ENCODE data around the gene PSMB5. TPM values are rescaled to one million over a fixed set of nuclear protein-coding genes. Genes with fewer than 3 reads are reported as not detected.
A peak's percentile ranks its signal among the peaks of the same experiment; 100 is the strongest.

PSMB5 gene
- total RNA-seq, 4 donors from 2014 or later, result 90.2 to 154 (median 113) TPM

- TF ChIP-seq EP300 (IDR thresholded peaks at IDR 0.05), result peak in 1 of 2 donors; percentile 56
- TF ChIP-seq POLR2A (IDR thresholded peaks at IDR 0.05), result peak; percentile 18 to 50
- TF ChIP-seq, protein P1, sequence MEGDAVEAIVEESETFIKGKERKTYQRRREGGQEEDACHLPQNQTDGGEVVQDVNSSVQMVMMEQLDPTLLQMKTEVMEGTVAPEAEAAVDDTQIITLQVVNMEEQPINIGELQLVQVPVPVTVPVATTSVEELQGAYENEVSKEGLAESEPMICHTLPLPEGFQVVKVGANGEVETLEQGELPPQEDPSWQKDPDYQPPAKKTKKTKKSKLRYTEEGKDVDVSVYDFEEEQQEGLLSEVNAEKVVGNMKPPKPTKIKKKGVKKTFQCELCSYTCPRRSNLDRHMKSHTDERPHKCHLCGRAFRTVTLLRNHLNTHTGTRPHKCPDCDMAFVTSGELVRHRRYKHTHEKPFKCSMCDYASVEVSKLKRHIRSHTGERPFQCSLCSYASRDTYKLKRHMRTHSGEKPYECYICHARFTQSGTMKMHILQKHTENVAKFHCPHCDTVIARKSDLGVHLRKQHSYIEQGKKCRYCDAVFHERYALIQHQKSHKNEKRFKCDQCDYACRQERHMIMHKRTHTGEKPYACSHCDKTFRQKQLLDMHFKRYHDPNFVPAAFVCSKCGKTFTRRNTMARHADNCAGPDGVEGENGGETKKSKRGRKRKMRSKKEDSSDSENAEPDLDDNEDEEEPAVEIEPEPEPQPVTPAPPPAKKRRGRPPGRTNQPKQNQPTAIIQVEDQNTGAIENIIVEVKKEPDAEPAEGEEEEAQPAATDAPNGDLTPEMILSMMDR (IDR thresholded peaks at IDR 0.05), result no peak
- Histone ChIP-seq H3K27me3 (no peaks in the 10 kb centered on the region), H3K9me3 (no peaks in the 10 kb centered on the region), H3K27ac (peak within 1 kb of the TSS; percentile 73 to 92 (median 86)), H3K4me1 (peaks cover 0 to 34% (median 5%) of the 10 kb centered on the region in 4 donors), H3K4me3 (peak within 1 kb of the TSS; percentile 33 to 64 (median 42)), H3K36me3 (no peaks in the 10 kb centered on the region)
- DNase-seq (ENCODE audit: low spot score in 2 of 2), result peak; percentile 60 to 70
- WGBS, 2 donors, result 3 to 5% methylated on average over 34 to 40 of the region's 40 CpGs
These were observed 24.6 kb downstream of the PSMB5 start, which contains the start of gene C14orf93 for GRCh38 chr14:23009939-23010726. Gene C14orf93, minus strand, starts transcription at chr14:23010143. Its CDS starts 11,120 bp downstream, at chr14:22999023.

- TF ChIP-seq EP300 (IDR thresholded peaks at IDR 0.05), result no peak
- TF ChIP-seq, protein P1 (IDR thresholded peaks at IDR 0.05), result no peak
- TF ChIP-seq POLR2A (IDR thresholded peaks at IDR 0.05), result no peak
- H3K27me3 ChIP-seq, result no peaks in the 10 kb centered on the region
- no peak for DNase-seq (ENCODE audit: low spot score in 2 of 2)
- H3K9me3 ChIP-seq, result no peaks in the 10 kb centered on the region
- peaks cover 0 to 34% (median 5%) of the 10 kb centered on the region in 4 donors for H3K4me1 ChIP-seq
- peak overlapping the region; percentile 33 to 64 (median 42) for H3K4me3 ChIP-seq
- WGBS, 2 donors, result 17 to 22% methylated on average over 8 of the region's 8 CpGs
- H3K27ac ChIP-seq, result peak overlapping the region; percentile 73 to 92 (median 86)
- H3K36me3 ChIP-seq, result no peaks in the 10 kb centered on the region
These were observed 25.2 kb downstream of the PSMB5 start for GRCh38 chr14:23009483-23009938.

- TF ChIP-seq EP300 (IDR thresholded peaks at IDR 0.05), result no peak
- no peak for TF ChIP-seq POLR2A (IDR thresholded peaks at IDR 0.05)
- TF ChIP-seq, protein P1 (IDR thresholded peaks at IDR 0.05), result no peak
- DNase-seq (ENCODE audit: low spot score in 2 of 2), result no peak
- no peaks in the 10 kb centered on the region for H3K36me3 ChIP-seq
- H3K27ac ChIP-seq, result peak overlapping the region in 1 of 4 donors; percentile 92
- H3K4me1 ChIP-seq, result peaks cover 0 to 34% (median 5%) of the 10 kb centered on the region in 4 donors
- 9 to 15% methylated on average over 3 of the region's 3 CpGs for WGBS, 2 donors
- no peaks in the 10 kb centered on the region for H3K27me3 ChIP-seq
- no peaks in the 10 kb centered on the region for H3K9me3 ChIP-seq
- H3K4me3 ChIP-seq, result no peak overlapping the region
These were observed 25.9 kb downstream of the PSMB5 start for GRCh38 chr14:23008831-23009230.

GRCh38 chr14:23006544-23007419 lies 27.9 kb downstream of the PSMB5 start:
- peaks cover 0 to 34% (median 5%) of the 10 kb centered on the region in 4 donors for H3K4me1 ChIP-seq
- peak overlapping the region; percentile 78 to 90 (median 88) for H3K4me3 ChIP-seq
- no peaks in the 10 kb centered on the region for H3K9me3 ChIP-seq
- peak; percentile 64 to 97 for TF ChIP-seq EP300 (IDR thresholded peaks at IDR 0.05)
- TF ChIP-seq, protein P1 (IDR thresholded peaks at IDR 0.05), result peak in 2 of 5 experiments; percentile 34 to 58
- TF ChIP-seq POLR2A (IDR thresholded peaks at IDR 0.05), result peak; percentile 81 to 94
- WGBS, 2 donors, result 1% methylated on average over 44 to 51 of the region's 62 CpGs
- H3K36me3 ChIP-seq, result no peaks in the 10 kb centered on the region
- H3K27me3 ChIP-seq, result no peaks in the 10 kb centered on the region
- DNase-seq (ENCODE audit: low spot score in 2 of 2), result peak; percentile 91 to 95
- peak overlapping the region; percentile 91 to 97 (median 96) for H3K27ac ChIP-seq
